OCI-LY1 (cell line): Measurements from ENCODE around the gene CHCHD3.

Experiments used
- CTCF ChIP-seq: fragments of 200-600 bp; sonication (generic), shearing (Covaris generic); IDR thresholded peaks from 2 replicates; pipeline ENCODE4 v1.5.1; 2017; ENCODE audit warnings: mild to moderate bottlenecking, antibody characterized with exemption, low read length, moderate library complexity, mixed read lengths
- EZH2 ChIP-seq: fragments of 200-600 bp; sonication (generic), shearing (Covaris generic); IDR thresholded peaks from 2 replicates; pipeline ENCODE4 v1.8.0; 2017; ENCODE audit warnings: borderline replicate concordance, mixed run types, mild to moderate bottlenecking, antibody characterized with exemption, low read length, moderate library complexity, mixed read lengths

GRCh38 chr7:132776048-132776620, 305.8 kb downstream of the CHCHD3 start:
- TF ChIP-seq CTCF (no peak), EZH2 (no peak)
